Large intestine (tissue), 3 donors: Measurements from ENCODE around the gene KIAA0930. TPM values are rescaled to one million over a fixed set of nuclear protein-coding genes. Genes with fewer than 3 reads are reported as not detected.

ENCODE experiments used
- DNase-seq, 2 donors: peaks; one replicate each; pipeline versions ENCODE4 v3.0.0 to v3.0.0-alpha.2; 2013
- H3K27ac ChIP-seq: one replicate; pipeline ENCODE4 v1.5.1; 2013; ENCODE audit warnings: low read length
- H3K27me3 ChIP-seq: 2 replicates; pipeline ENCODE4 v1.6.1; 2013; ENCODE audit warnings: low read length; ENCODE audit not compliant: control insufficient read depth, insufficient read depth
- H3K36me3 ChIP-seq: 2 replicates; pipeline ENCODE4 v1.6.1; 2013; ENCODE audit warnings: low read length; ENCODE audit not compliant: control insufficient read depth, insufficient read depth
- H3K4me1 ChIP-seq: one replicate; pipeline ENCODE4 v1.6.1; 2013; ENCODE audit warnings: low read length; ENCODE audit not compliant: control insufficient read depth, insufficient read depth
- H3K4me3 ChIP-seq: one replicate; pipeline ENCODE4 v1.5.1; 2013; ENCODE audit warnings: low read length
- H3K9me3 ChIP-seq: one replicate; pipeline ENCODE4 v1.6.1; 2013; ENCODE audit warnings: mild to moderate bottlenecking, low read depth, low read length, moderate library complexity; ENCODE audit not compliant: control insufficient read depth
- WGBS: methylation state at CpG from one replicate; pipeline ENCODE4 v1.1.5; 2013; ENCODE audit warnings: low lambda C conversion rate; ENCODE audit not compliant: insufficient coverage; 5-methylcytosine and 5-hydroxymethylcytosine counted together
- polyA plus RNA-seq: library from polyadenylated mRNA; unstranded; fragments of 120-200 nt; gene quantifications from one replicate; pipeline ENCODE4 v1.2.1, GENCODE V29; 2013

KIAA0930 gene
- polyA plus RNA-seq, 1 donor = 21.8 TPM

DNA sequence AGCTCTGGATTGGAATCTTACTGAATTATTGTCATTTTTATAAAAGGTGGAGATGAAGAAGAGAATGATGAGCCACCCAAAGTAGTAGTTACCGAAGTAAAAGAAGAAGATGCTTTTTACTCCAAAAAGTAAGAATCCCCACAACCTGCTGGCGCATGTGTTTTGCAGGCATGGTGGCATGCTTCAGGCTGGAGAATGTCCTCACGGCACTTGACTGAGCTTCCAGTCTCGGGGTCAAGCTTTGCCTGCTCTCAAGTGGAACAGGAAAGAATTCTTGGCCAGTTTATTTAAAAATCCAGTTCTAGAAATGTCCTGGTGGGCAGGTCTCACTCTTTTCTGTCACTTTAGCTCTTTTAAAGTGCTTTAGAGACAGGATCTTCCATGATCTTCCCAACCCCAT lies 59.5 kb downstream of the KIAA0930 start:
- no peaks in the 10 kb centered on the region for H3K4me1 ChIP-seq
- WGBS = no CpG with 5 or more reads among the region's 4 CpGs
- peaks cover 63% of the 10 kb centered on the region for H3K36me3 ChIP-seq
- no peaks in the 10 kb centered on the region for H3K27me3 ChIP-seq
- no peak overlapping the region for H3K27ac ChIP-seq
- H3K9me3 ChIP-seq = no peaks in the 10 kb centered on the region
- no peak for DNase-seq
- no peak overlapping the region for H3K4me3 ChIP-seq

DNA sequence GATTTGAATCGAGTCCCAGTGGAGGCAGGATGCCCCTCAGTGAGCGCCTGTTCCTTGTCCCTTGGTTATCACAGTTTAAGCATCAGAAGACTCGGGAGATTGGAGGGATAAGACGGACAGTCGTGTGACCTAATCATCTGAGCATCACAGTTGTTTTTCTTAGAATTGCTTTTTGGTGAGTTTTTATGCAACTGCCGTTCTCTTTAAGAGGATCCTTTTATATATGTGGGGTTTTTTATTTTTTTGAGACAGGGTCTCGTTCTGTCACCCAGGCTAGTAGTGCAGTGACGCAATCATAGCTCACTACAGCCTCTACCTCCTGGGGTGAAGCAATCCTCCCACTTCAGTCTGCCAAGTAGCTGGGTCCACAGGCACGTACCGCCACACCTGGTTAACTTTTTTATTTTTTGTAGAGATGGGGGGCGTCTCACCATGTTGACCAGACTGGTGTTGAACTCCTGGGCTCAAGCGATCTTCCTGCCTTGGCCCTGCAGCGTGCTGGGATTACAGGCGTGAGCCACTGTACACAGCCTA lies 60.5 kb downstream of the KIAA0930 start:
- DNase-seq = no peak
- peaks cover 63% of the 10 kb centered on the region for H3K36me3 ChIP-seq
- 60% methylated on average over 1 of the region's 14 CpGs for WGBS
- H3K9me3 ChIP-seq = no peaks in the 10 kb centered on the region
- no peak overlapping the region for H3K4me3 ChIP-seq
- no peaks in the 10 kb centered on the region for H3K27me3 ChIP-seq
- H3K27ac ChIP-seq = no peak overlapping the region
- no peaks in the 10 kb centered on the region for H3K4me1 ChIP-seq

DNA sequence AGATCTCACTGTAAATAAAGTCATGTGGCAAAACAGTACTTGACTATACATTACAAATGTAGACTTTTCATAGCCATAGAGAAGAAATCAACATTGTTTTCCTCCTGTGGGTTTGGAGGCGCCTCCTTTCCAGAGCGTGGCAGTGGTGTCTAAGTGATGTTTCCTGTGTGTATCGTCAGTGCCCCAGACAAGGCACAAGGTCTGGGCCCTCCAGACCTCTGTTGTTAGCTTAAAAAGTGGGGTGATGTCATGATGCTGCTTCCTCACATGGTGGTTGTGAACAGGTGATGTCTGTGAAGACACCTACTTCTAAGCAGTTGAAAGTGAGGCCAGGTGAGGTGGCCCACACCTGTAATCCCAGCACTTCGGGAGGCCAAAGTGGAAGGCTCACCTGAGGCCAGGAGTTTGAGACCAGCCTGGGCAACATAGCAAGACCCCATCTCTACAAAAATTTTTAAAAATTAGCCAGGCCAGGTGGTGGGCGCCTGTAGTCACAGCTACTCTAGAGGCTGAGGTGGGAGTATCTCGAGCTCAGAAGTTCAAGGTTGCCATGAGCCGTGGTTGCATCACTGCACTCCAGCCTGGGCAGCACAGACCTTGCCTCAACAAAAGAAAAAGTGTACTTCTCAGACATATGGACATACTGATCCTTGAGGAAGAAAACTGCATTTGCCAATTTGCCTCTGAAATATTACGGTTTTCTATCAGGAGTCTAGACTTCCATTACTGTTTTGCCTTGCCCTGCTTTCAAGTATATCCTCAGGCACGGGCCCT lies 61.2 kb downstream of the KIAA0930 start:
- DNase-seq = no peak
- Histone ChIP-seq H3K9me3 (no peaks in the 10 kb centered on the region), H3K4me1 (no peaks in the 10 kb centered on the region), H3K27ac (no peak overlapping the region), H3K4me3 (no peak overlapping the region), H3K27me3 (no peaks in the 10 kb centered on the region), H3K36me3 (peaks cover 63% of the 10 kb centered on the region)
- WGBS = 100% methylated on average over 1 of the region's 9 CpGs

DNA sequence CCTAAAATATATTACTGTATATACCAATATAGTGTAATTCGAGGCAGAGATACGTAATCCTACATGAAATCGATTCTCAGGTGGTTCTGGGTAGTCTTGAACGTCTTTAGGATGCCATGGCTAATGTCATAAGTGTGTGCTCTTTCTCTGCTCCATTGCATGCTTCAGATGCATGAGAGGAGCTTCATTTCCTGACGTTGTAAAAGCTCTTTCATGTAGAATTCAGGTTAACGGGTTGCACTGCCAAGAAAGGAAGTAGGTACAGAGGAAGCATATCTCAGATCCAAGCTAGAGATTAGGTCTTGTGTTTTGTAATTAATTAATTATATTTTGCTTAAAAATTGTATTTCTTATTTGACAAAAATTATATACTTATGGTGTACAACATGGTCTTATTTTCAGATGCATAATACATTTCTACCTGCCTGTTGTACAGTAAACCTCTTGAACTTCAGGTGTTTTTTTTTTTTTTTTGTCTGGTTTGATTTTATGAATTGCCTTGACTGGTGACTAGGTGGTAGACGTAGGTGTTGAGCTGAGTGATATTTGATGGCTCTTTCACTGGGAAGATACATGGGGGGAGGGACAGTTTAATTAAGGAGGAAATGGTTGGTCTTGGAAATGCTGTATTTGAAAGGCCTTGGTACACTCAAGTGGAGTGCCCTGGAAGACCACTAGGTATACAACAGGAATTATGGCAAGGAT lies 67.7 kb downstream of the KIAA0930 start:
- peaks cover 75% of the 10 kb centered on the region for H3K36me3 ChIP-seq
- DNase-seq = no peak
- no peaks in the 10 kb centered on the region for H3K4me1 ChIP-seq
- H3K9me3 ChIP-seq = no peaks in the 10 kb centered on the region
- no peak overlapping the region for H3K4me3 ChIP-seq
- no peaks in the 10 kb centered on the region for H3K27me3 ChIP-seq
- WGBS = 100% methylated on average over 1 of the region's 7 CpGs
- H3K27ac ChIP-seq = no peak overlapping the region

DNA sequence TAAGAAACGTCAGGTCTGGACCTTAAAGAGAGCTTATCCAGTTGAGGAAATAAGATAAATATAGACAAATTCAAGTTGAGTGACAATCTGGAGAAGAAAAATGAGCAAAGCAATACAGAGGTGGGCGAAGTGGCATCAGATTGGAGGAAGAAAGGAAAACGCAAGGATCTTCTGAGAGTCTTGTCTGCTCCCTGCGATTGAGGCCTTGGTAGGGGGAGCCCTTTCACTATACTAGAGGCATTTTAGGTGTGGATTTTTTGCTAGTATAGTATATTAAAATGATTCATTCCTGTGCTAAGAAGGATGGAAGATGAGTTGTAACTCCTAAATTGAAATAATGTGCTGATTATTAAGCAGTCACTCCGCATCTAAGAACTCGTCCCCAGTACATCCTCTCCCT lies 68.9 kb downstream of the KIAA0930 start:
- no peak overlapping the region for H3K27ac ChIP-seq
- H3K4me3 ChIP-seq = no peak overlapping the region
- H3K36me3 ChIP-seq = peaks cover 74% of the 10 kb centered on the region
- no peak for DNase-seq
- no peaks in the 10 kb centered on the region for H3K27me3 ChIP-seq
- WGBS = 100% methylated on average over 1 of the region's 6 CpGs
- H3K4me1 ChIP-seq = no peaks in the 10 kb centered on the region
- no peaks in the 10 kb centered on the region for H3K9me3 ChIP-seq

DNA sequence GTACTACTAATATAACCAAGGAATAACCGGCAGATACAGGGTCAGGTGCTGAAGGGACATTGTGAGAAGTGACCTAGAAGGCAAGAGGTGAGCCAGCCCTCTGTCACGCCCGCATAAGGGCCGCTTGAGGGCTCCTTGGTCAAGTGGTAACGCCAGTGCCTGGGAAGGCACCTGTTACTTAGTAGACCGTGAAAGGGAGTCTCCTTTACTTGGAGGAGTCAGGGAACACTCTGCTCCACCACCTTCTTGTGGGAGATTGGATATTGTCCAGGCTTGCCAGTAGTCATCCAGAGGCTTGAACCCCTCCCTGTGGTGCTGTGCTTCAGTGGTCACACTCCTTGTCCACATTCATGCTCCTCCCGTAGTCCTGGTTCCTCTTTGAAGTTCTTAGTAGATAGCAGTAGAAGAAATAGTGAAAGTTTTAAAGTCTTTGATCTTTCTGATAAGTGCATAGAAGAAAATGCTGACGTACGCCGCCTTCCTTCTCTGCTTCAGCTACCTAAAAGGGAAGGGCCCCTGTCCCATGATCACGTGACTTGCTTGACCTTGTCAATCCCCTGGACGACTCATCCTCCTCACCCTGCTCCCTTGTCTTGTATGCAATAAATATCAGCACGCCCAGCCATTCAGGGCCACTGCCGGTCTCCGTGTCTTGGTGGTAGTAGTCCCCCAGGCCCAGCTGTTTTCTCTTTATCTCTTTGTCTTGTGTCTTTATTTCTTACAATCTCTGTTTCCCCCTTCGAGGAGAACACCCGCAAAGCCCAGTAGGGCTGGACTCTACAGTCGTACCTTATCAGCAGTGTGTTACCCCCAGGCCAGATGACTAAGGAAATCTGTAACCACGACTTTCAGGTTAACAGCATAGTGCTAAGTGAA lies 70.9 kb downstream of the KIAA0930 start:
- H3K4me3 ChIP-seq = no peak overlapping the region
- peak in 1 of 2 donors; percentile 47 for DNase-seq
- no peaks in the 10 kb centered on the region for H3K9me3 ChIP-seq
- H3K27me3 ChIP-seq = no peaks in the 10 kb centered on the region
- no peak overlapping the region for H3K27ac ChIP-seq
- H3K4me1 ChIP-seq = peaks cover 8% of the 10 kb centered on the region
- peaks cover 59% of the 10 kb centered on the region for H3K36me3 ChIP-seq
- 49% methylated on average over 4 of the region's 19 CpGs for WGBS

DNA sequence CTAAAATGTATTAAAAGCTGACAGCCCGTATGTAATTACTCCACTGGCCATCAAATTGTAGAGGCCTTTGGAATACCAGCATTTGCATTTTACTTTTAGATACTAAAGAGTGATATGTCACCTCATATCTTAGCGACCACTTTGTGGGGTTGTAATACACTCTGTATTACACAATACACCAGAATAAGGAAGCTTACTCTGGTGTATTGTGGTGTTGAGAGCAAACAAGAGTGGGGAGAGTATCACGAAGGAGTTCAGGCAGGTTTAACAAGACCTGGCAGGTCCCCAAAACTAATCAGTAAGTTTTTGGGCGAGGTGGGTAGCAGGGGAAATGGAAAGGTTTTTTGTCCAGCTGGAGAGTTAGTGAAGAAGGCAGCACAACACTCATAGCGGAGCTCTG lies 73.8 kb downstream of the KIAA0930 start:
- 79% methylated on average over 2 of the region's 5 CpGs for whole genome bisulfite sequencing
- no peak for DNase-seq
- Histone ChIP-seq H3K4me3 (no peak overlapping the region), H3K4me1 (peaks cover 11% of the 10 kb centered on the region), H3K36me3 (peaks cover 38% of the 10 kb centered on the region), H3K27ac (no peak overlapping the region), H3K9me3 (no peaks in the 10 kb centered on the region), H3K27me3 (no peaks in the 10 kb centered on the region)

DNA sequence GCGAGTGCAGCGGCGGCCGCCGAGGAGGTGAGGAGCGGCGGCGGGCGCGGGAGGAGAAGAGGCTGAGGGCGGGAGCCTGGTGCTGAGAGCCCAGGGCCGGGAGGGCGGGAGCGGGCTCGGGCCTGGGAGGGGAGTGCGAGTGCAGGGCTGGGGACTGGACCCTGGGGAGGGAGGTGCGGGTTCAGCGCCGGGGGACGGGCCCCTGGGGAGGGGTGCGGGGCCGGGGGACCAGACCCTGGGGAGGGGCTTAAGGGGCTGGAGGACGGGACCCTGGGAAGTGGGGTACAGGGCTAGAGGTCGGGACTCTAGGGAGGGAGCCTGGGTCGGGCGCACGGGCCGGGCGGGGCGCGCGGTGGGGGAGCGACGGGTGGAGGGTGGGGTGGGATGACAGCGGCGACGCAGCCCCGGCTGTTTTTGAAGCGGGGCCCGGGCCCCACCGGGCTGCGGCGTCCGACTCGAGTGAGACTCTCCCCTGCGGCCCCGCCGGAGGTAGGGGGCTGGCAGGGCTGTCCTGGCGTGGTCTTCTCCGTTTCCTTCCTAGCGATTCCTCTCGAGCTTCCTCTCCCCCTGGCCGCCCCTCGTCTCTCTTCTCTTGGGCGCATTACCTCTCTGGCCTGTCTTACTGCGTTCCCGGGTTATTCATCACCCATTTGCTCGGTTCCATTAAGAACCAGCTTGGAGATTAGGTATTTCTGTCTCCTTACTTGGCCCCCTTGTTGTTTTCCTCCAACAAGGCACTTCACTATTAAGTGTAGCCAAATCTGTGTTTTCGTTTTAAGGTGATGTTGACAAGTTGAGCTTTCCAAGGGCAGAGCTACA lies 76.2 kb downstream of the KIAA0930 start:
- H3K27ac ChIP-seq = no peak overlapping the region
- H3K4me3 ChIP-seq = peak overlapping the region; percentile 81
- DNase-seq = peak in 1 of 2 donors; percentile 44
- H3K27me3 ChIP-seq = no peaks in the 10 kb centered on the region
- 0% methylated on average over 1 of the region's 59 CpGs for WGBS
- no peaks in the 10 kb centered on the region for H3K9me3 ChIP-seq
- H3K4me1 ChIP-seq = peaks cover 18% of the 10 kb centered on the region
- peaks cover 18% of the 10 kb centered on the region for H3K36me3 ChIP-seq

DNA sequence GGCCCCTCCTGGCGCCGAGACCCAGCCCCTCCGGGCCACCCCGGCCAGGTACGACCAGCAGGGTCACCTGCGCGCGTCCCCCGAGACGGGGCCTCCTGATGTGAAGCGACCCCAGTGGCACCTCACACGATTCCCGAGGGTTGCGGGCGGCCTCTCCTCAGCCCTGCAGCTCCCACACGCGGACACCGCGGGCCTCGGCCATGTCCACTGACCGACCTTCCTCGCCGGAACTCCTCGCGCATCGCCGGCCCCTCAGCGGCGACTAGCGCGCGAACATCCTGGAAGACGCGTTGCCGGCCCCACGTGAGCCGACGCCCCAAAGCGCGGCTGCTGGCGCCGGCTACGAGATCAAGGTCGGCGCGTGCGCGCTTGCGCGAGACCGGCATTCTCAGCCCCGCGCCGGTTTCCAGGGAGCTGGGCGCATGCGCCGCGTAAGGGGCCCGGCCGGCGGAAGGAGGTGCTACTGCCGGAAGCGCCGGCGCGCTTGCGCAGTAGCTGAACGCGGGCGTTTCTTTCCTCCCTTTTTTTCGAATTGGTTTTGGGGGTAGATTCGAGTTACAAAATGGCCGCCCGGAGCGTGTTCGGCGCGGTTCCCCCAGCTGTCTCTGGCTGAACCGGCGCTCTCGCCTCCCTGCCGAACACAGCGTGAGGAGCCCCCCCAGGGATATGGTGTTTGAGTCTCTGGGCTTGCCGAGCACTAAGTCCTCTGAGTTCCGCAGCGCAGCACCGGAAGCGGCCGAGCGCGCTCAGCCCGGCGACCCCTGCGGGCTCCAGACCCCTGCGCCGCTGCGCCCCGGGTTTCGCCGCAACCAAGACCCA lies 77.0 kb downstream of the KIAA0930 start, which contains the start of gene NUP50:
TSS of gene NUP50 (plus strand) at position 475 of the 819 bp plus-strand sequence. CDS start 4,253 bp downstream, outside the sequence.
- H3K27ac ChIP-seq = peak within 1 kb of the TSS; percentile 81
- peaks cover 18% of the 10 kb centered on the region for H3K4me1 ChIP-seq
- H3K9me3 ChIP-seq = no peaks in the 10 kb centered on the region
- no CpG with 5 or more reads among the region's 100 CpGs for WGBS
- peaks cover 12% of the 10 kb centered on the region for H3K36me3 ChIP-seq
- DNase-seq = peak; percentile 98 to 99
- peak within 1 kb of the TSS; percentile 81 for H3K4me3 ChIP-seq
- no peaks in the 10 kb centered on the region for H3K27me3 ChIP-seq
